ENCODE measurements around the gene DENND1A.

DNA sequence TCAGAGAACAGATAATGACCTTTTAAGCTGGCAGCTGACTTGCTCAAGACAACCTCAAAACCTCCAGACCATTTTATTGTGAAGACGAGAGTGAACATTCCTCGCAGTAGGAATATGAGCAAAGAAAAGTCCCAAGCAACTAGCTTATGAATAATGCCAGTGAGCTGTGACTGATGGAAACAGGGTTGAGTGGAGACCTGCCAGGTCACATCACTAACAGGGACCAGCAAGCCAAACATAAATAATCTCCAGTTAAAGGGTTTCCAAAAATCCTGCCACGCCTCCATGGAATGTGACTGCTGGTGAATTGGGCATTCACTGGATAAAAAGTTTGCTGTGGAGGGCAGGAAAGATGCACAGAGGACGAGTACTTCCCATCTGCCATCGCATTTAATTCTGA lies 388.5 kb downstream of the DENND1A start:
- TF ChIP-seq YY1 (IDR thresholded peaks at IDR 0.05; ENCODE audit: insufficient read depth, insufficient read length) (no peak), SUZ12 (IDR thresholded peaks at IDR 0.05; ENCODE audit: extremely low read depth, insufficient read depth, insufficient read length) (no peak)

All from NT2/D1 (cell line).